Astrocyte of the cerebellum (primary cell): Measurements from ENCODE around the gene CALHM2.
A peak's percentile ranks its signal among the peaks of the same experiment; 100 is the strongest.
"Not testable (repeated sequence)": the region's sequence is repeated elsewhere in the genome, so short reads cannot be mapped to it uniquely, and the experiment has no call there.

Source experiments
- DNase-seq: peaks from one replicate; pipeline ENCODE4 v3.0.0-alpha.2; 2011; ENCODE audit warnings: low read depth
- H3K4me3 ChIP-seq: 2 replicates; pipeline ENCODE4 v1.5.1; 2011; ENCODE audit warnings: mild to moderate bottlenecking, low read depth, low read length, moderate library complexity
- CTCF ChIP-seq: IDR thresholded peaks from 2 replicates; pipeline ENCODE4 v1.5.1; 2012; ENCODE audit warnings: low read length, low read depth, moderate library complexity, mild to moderate bottlenecking; ENCODE audit errors: missing control alignments
- in situ Hi-C: cut with HindIII; loops from 2 replicates; pipeline ENCODE4 v1.10.0; 2017; ENCODE audit warnings: low sequenced_read_pairs

Gene CALHM2

DNA sequence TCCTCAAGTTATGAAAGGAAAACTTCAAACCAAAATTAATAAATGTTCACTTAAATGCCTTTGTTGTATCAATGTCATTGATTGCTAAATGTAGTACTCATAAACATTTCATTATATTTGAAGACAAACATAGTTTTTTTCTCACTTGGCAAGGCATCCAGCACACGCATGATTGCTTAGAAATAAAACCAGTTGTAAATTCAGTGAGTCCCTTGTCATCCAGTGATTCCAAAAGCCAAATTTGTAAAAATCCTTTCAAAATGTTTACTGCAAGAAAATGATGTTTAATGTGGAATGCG is 35.2 kb upstream of the CALHM2 start:
- in situ Hi-C loops: no loop called here
- no peak for DNase-seq
- no peak overlapping the region for H3K4me3 ChIP-seq
- no peak for TF ChIP-seq CTCF

GRCh38 chr10:103486635-103487409 is 34.7 kb upstream of the CALHM2 start:
- in situ Hi-C loops, DNase-seq, H3K4me3 ChIP-seq: not testable (repeated sequence)

DNA sequence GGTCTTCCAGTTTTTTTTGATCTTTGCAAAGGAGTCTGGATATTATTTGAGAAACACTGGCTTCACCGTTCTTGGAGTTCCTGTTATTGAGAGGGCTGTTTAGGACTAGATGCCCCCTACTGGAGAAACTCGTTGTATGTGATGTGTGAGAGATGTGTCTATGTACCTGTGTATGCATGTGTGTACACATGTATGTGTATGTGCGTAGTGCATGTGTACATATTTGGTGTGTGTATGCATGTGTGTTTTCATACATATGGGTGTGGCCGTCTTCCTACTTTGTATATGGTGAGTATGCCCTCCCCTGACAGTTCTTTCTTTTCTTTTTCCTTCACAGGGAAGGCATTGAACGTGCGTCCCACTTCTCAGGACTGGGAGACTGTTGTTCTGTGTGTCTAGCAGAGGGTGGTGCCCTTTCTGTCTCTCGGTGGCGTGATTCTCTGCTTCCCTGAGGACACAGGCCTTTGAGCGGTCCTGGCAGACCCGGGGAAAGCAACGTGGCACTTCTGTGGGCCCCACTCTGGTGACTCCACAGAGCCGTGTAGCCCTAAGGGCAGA is 29.9 kb upstream of the CALHM2 start:
- H3K4me3 ChIP-seq: no peak overlapping the region
- TF ChIP-seq CTCF: peak; percentile 60
- in situ Hi-C loops: no loop called here
- DNase-seq: peak; percentile 42

DNA sequence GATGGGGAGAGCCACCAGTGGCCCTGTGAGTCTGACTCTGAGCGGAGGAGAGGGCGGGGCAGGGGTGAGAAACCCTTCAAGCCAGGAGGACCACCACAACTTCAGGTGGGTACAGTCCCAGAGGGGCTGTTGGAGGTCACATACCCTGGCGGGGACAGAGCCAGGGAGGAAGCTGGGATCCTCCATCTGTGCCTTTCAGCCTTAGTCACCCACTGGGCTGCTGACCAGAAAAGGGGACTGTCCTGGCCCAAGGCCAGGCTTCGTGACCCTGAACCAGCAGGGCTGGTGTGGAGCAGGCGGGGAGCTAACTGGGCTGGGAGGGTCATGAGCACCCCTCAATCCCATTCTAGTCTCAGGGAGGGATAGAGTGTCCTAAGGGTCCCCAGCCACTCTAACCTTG is 28.4 kb upstream of the CALHM2 start:
- no peak overlapping the region for H3K4me3 ChIP-seq
- in situ Hi-C loops: no loop called here
- no peak for DNase-seq
- no peak for TF ChIP-seq CTCF

GRCh38 chr10:103479135-103479534 is 27.0 kb upstream of the CALHM2 start, which contains the start of gene CALHM3:
TSS of gene CALHM3 (minus strand) at chr10:103479240. CDS start at chr10:103479032, 208 bp downstream.
- TF ChIP-seq CTCF: no peak
- no peak for DNase-seq
- H3K4me3 ChIP-seq: no peak within 1 kb of the TSS
- in situ Hi-C loops: loop anchor here (10.0 kb wide), 1 partner anchor 64 kb away; no protein-coding TSS in a partner anchor

GRCh38 chr10:103478671-103479070 is 26.5 kb upstream of the CALHM2 start:
- no peak for TF ChIP-seq CTCF
- in situ Hi-C loops: loop anchor here (10.0 kb wide), 1 partner anchor 64 kb away; no protein-coding TSS in a partner anchor
- H3K4me3 ChIP-seq: no peak overlapping the region
- no peak for DNase-seq
